Activated CD4-positive, alpha-beta T cell treated with anti-CD3 and anti-CD28 coated beads for 48 hours (primary cell): ENCODE data around the gene GPT2.
A peak's percentile ranks its signal among the peaks of the same experiment; 100 is the strongest.

Source experiments
- DNase-seq: peaks from one replicate; pipeline ENCODE4 v3.0.0-alpha.2; 2020

Gene GPT2

GRCh38 chr16:46897471-46897870 is 13.3 kb downstream of the GPT2 start:
- no peak for DNase-seq

DNA sequence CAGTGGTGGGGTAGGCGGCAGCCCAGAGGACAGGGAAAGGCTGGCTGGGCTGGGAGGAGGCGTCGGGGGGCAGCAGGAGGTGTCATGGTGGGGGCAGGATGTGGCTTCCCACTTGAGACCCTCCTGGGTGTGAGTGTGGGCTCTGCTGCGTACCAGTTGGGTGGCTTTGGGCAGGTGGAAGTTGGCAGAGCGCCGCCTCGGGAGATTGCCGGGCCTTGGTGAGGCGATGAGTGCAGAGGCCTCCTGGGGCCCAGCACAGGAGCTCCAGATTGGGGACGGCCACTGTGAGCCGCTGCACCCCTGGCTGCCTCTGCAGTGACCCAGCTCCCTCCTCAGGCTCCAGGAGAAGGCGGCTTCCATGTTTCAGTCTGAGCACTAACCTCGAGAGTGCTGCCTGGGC is 13.8 kb downstream of the GPT2 start:
- no peak for DNase-seq

DNA sequence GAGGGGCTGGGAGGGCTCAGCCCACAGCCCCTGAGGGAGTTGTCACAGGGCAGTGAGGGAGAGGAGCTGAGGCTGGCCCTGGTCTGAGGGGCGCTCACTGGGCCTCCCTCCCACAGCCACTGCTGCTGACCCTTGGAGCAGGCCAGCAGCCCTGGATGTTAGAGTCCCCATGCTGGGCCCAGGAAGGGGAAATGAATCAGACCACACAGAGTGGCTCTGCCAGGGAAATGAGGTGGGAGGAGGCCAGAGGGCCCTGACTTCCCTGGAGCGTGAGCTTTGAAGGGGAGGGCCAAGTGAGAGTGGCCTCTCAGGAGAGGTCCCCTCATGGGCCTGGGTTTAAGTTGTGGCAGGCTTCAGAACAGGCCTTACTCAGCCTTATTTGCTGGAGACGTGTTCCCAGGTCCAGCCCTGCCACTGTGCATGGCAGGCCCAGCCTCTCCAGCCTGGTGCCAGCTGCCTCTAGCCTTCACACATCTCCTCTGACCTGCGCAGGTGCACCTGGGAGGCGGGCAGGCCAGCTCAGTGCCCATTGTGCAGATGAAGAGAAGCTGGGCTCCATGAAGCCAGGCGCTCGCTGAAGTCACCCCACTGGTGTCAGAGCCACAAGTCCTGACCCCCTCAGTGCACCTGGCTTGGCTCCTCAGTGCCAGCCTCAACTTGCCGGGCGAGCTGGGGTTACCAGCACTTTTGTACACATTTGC is 15.4 kb downstream of the GPT2 start:
- DNase-seq, result no peak

DNA sequence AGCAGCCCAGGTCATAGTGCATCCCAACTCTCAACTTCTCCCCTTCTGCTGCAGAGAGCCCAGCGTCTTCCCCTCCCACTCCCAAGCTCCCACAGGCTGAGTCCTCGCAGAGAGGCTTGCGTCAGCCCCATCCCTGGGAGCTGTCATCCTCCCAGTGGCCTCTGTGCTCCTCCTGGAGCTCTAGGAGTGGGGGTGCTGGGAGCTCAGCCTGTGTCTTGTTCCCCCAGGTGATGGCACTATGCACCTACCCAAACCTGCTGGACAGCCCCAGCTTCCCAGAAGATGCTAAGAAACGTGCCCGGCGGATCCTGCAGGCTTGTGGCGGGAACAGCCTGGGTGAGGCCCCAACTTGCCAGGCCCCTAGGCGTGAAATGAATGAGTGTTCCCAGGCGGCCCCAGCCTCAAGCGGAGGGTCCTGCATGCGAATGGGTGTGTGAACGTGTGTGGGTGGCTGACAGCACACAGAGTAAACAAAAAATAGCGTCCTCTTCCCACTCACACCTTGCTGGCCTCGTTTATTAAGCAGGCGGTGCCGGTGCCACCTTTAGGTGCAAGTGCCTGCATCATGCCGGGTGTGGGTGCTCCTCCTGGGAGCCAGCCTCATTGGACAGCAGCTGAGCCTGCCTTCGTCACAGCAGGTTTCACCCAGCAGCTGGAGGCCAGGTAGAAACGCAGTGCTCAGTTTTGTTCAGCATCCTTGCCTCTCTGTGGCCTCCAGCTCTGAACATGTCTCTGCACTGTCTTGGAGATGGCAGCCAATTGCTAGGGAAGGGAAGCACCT is 16.5 kb downstream of the GPT2 start:
- DNase-seq, result no peak

- DNase-seq, result no peak
These were observed 17.5 kb downstream of the GPT2 start for GRCh38 chr16:46901709-46902108.

- DNase-seq, result no peak
These were observed 19.2 kb downstream of the GPT2 start for GRCh38 chr16:46903255-46903905.

GRCh38 chr16:46904471-46904870 is 20.3 kb downstream of the GPT2 start:
- no peak for DNase-seq

DNA sequence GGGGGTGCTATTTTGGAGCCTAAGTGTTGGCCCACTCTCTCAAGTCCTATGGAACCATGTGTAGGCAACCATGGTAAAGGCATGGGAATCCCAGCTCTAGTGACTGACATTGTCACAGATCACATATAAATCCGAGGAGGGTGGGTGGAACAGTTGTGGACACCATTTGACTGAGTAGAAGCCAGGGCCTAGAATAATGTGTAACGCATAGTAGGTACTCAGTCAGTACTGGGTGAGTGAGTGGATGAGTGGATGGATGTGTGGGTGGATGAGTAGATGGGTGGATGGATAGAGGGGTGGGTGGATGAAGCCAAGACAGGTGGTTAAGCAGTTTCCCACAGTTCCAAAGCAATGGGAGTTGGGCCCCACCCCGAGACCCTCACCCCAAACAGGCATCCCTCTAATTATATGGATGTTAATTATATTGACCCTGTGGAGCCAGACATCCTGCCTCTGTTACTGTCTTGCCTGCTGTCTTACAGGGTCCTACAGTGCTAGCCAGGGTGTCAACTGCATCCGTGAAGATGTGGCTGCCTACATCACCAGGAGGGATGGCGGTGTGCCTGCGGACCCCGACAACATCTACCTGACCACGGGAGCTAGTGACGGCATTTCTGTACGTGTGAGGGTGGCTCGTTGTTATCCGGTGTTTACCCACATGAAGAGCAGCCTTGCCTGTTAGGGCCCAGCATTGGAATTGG is 22.3 kb downstream of the GPT2 start:
- DNase-seq, result no peak

GRCh38 chr16:46907061-46907774 is 23.1 kb downstream of the GPT2 start:
- no peak for DNase-seq

DNA sequence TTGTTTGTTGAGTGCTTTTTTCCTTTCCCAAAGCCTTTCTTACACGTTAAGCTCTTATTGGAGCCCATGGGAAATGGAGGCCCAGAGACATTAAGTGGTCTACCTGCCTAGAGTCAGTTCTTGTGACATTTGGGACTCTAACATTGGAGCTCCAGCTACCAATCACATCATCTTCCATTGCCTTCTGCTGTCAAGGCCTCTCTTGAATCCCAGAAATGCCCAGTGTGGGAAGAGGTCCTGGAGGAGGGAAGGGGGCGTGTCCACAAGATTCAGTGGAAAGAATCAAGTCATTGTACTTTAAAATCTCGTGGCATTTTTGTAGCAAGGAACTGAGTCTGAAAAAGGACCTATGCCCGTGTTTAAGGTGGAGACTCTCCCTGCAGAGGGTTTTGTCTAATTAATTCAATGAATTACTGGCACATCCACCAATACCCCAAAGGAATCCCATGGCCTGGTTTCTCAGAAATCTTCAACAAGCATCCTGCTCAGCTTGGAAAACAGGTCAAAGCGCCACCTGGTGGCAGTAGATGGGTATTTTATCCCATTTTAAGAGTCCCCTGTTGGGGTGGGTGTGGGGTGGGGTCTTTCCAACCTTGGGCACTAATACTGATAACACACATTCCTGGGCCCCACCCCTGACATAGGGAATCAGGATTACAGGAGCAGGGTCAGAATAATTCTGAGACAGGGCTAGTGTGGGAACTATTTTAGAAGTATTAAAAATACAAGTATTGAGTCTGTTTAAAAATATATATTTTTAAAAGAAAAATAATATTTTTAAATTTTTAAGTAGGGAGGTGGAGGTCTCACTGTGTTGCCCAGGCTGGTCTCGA is 24.6 kb downstream of the GPT2 start:
- peak; percentile 70 for DNase-seq

DNA sequence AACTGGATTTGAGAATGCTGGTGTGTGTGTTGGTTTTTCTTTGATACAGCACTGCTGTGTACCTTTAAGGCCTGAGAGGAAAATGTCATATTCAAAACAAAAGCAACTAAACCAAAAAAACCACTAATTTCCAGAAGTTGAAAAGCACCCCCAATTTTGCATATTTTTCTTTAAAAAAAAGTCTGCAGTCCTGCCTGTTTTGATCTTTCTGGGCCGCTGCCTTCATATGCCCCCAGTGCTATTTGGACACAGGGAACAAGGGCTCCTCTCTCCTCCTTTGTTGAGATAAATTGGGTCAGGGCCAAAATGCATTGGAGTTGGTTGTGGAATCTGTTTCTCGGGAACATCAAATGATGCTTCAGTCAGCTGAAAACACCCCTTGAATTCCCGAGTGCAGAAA is 26.9 kb downstream of the GPT2 start:
- no peak for DNase-seq

- no peak for DNase-seq
These were observed 27.5 kb downstream of the GPT2 start for GRCh38 chr16:46911650-46912049.

GRCh38 chr16:46914556-46915201 is 30.5 kb downstream of the GPT2 start:
- no peak for DNase-seq

GRCh38 chr16:46915483-46916025 is 31.4 kb downstream of the GPT2 start:
- DNase-seq, result no peak

- no peak for DNase-seq
These were observed 32.8 kb downstream of the GPT2 start for GRCh38 chr16:46916980-46917379.

DNA sequence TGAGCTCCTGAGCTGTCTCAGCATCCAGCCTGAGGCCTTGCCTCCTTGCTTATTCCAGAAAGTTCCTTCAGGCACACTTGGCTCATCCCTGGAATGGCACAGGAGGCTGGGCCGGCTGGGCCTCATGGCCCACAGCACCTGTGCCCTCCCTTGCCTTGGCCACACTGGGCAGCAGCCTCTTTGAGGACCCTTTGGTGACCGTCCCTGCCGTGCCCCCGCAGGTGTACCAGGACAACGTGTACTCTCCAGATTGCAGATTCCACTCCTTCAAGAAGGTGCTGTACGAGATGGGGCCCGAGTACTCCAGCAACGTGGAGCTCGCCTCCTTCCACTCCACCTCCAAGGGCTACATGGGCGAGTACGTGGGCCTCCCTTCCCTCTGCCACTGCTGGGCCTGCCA is 34.2 kb downstream of the GPT2 start:
- DNase-seq, result no peak

- peak; percentile 12 for DNase-seq
These were observed 35.0 kb downstream of the GPT2 start for GRCh38 chr16:46918905-46919792.

GRCh38 chr16:46920402-46921068 is 36.4 kb downstream of the GPT2 start:
- DNase-seq, result no peak

DNA sequence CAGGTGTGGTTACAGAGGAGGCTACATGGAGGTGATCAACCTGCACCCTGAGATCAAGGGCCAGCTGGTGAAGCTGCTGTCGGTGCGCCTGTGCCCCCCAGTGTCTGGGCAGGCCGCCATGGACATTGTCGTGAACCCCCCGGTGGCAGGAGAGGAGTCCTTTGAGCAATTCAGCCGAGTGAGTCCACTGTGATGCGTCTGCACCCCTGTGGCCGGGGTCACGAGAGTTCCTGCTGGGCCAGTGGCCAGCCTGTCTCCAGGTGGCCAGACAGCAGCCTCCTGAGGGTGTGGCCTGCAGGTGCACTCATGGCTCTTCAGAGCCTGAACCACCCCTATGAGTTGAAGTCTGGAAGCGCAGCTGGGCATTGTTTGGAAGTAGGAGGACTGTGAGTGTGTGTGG is 38.1 kb downstream of the GPT2 start:
- no peak for DNase-seq
